ENCODE measurements around the gene STRN. TPM values are rescaled to one million over a fixed set of nuclear protein-coding genes. Genes with fewer than 3 reads are reported as not detected.

The STRN gene
- total and polyA plus RNA-seq, 2 of the 13 experiments (the other 11 are each of a cell fraction or from before 2014, with no cell fraction given): 10.4 to 19.3 TPM

DNA sequence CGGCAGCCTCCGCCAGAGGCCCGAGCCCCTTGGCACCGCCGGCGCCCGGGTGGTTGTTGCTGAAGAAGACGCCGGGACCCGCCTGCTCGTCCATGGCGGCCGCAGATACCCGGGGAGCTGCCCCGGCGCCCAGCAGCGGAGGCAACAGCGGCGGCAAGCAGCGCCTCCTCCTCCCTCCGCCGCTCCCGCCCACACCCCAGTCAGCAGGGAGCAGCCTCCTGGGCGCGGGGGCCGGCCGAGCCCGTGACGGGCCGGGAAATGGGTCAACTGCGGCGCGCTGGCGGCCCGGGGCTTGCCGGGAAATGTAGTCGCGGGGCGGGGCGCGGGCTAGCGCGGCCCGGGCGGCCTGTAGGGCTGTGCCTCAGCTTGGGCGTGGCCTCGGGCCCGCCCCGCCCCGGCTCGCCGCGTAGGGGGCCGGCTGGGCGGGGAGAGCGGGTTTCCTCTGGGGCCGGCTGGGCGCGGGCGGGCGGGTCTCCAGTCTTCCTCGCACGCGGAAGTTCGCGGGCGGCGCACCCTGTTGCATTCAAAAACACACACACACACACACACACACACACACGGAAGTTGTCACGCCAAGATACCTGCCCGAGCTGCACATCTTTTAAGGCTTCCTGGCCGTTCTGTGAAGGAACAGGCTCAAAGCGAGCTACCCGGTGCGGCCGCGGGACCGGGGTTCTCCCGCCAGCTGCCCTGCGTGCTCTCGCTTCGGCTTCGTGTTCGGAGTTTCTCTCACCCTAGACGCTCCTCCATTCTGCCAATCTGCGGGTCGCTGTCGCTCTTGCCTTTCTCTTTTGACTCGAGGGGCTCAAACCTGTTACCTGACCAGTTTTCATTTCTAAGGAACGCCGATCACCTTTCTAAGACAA lies at the start of gene STRN (continued):
- TF ChIP-seq GABPB1 (CRISPR knock-in tag; IDR thresholded peaks at IDR 0.05) (peak; percentile 91), ZNF274 (CRISPR knock-in tag; IDR thresholded peaks at IDR 0.05) (peak; percentile 76), TBP (CRISPR knock-in tag; IDR thresholded peaks at IDR 0.05) (no peak), ERF (CRISPR knock-in tag; IDR thresholded peaks at IDR 0.05) (peak; percentile 90), HNF1A (IDR thresholded peaks at IDR 0.05; ENCODE audit: low read depth) (no peak), HNF1A (CRISPR knock-in tag; IDR thresholded peaks at IDR 0.05; ENCODE audit: borderline replicate concordance) (peak; percentile 50; the same call in 1 of the 2 replicates), SIN3B (IDR thresholded peaks at IDR 0.05; ENCODE audit: low read length) (no peak), ELF1 (CRISPR knock-in tag; IDR thresholded peaks at IDR 0.05) (peak; percentile 31; the same call in 1 of the 2 replicates), TRIM24 (CRISPR knock-in tag; IDR thresholded peaks at IDR 0.05) (no peak), JDP2 (CRISPR knock-in tag; IDR thresholded peaks at IDR 0.05; ENCODE audit: borderline replicate concordance) (no peak; the same call in 1 of the 2 replicates), ZFAT (CRISPR knock-in tag; conservative IDR thresholded peaks at IDR 0.05) (no peak), SP4 (CRISPR knock-in tag; IDR thresholded peaks at IDR 0.05) (peak; percentile 99), ZNF18 (CRISPR knock-in tag; IDR thresholded peaks at IDR 0.05; ENCODE audit: insufficient replicate concordance) (peak; percentile 93), TAF1 (CRISPR knock-in tag; IDR thresholded peaks at IDR 0.05) (peak; percentile 45), ZFP41 (CRISPR knock-in tag; IDR thresholded peaks at IDR 0.05; ENCODE audit: borderline replicate concordance) (no peak), ZBTB49 (CRISPR knock-in tag; IDR thresholded peaks at IDR 0.05; ENCODE audit: borderline replicate concordance) (0 out of 2 replicates have a peak, but pooled peaks have one; percentile 56)
- TF ChIP-seq, protein P1, sequence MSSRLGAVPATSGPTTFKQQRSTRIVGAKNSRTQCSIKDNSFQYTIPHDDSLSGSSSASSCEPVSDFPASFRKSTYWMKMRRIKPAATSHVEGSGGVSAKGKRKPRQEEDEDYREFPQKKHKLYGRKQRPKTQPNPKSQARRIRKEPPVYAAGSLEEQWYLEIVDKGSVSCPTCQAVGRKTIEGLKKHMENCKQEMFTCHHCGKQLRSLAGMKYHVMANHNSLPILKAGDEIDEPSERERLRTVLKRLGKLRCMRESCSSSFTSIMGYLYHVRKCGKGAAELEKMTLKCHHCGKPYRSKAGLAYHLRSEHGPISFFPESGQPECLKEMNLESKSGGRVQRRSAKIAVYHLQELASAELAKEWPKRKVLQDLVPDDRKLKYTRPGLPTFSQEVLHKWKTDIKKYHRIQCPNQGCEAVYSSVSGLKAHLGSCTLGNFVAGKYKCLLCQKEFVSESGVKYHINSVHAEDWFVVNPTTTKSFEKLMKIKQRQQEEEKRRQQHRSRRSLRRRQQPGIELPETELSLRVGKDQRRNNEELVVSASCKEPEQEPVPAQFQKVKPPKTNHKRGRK (CRISPR knock-in tag; IDR thresholded peaks at IDR 0.05): no peak
- TF ChIP-seq, protein P2, sequence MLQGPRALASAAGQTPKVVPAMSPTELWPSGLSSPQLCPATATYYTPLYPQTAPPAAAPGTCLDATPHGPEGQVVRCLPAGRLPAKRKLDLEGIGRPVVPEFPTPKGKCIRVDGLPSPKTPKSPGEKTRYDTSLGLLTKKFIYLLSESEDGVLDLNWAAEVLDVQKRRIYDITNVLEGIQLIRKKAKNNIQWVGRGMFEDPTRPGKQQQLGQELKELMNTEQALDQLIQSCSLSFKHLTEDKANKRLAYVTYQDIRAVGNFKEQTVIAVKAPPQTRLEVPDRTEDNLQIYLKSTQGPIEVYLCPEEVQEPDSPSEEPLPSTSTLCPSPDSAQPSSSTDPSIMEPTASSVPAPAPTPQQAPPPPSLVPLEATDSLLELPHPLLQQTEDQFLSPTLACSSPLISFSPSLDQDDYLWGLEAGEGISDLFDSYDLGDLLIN (CRISPR knock-in tag; IDR thresholded peaks at IDR 0.05; ENCODE audit: borderline replicate concordance): peak; percentile 11; the same call in 1 of the 2 replicates
